Measurements from ENCODE around the gene MICAL3. TPM values are rescaled to one million over a fixed set of nuclear protein-coding genes. Genes with fewer than 3 reads are reported as not detected.

The MICAL3 gene
- total and polyA plus RNA-seq, 4 donors, result 59.9 to 113 (median 75.9) TPM

DNA sequence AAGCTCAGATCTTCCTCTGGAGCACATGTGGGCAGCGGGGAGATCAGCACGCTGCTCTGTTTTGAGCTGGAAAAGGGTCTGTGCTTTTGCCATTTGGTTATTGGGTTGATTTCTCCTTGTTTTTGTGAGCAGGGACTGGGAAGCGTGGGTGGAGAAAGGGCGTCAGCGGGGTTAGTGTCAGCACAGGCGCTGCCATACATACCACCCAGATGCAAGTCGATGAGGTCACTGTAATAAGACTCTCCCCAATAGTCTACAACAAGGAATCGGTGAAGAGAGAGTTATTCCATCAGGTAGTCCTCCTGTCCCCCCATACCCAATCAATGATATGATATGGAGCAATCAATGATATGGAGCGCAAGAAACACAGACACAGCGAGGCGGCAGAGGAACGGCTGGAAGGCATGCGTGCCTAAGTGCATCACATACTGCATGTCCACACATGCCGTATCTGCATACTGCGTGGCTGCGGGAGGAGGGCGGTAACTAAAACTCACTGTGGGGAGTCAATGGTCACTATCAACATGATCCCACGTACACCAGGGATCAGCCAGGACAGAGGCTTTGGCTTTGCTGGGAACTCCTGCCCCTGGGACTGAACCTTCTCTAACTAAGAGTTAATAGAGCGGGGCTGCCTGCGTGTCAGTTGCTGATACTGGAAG is 220.6 kb downstream of the MICAL3 start:
- H3K4me3 ChIP-seq (ENCODE audit: low read depth, low read length), result no peak overlapping the region
- peaks cover 80% of the 10 kb centered on the region for H3K36me3 ChIP-seq (ENCODE audit: control insufficient read depth, insufficient read depth, low read length)
- WGBS (ENCODE audit: insufficient coverage), result 91% methylated on average over 14 of the region's 20 CpGs

DNA sequence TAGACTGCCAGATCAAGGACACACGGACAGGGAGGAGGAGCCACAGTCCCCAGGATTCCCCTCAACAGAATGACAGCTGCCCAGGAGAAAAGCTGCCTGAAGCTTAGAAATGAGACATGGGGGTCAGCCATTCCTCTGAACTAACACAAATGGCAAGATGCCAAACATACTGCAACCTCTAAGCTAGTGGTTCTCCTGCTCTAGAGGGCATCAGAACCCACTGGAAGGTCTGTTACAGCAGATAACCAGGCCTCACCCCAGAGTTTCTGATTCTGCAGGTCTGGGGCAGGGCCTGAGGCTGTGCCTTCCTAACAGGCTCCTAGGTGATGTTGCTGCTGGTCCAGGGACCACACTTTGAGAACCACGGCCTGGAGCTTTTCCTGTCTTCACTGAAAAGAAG is 221.5 kb downstream of the MICAL3 start:
- Histone ChIP-seq H3K4me1 (ENCODE audit: control insufficient read depth, insufficient read depth, low read length) (peaks cover 3% of the 10 kb centered on the region), H3K27ac (ENCODE audit: low read depth, low read length) (no peak overlapping the region), H3K36me3 (ENCODE audit: control insufficient read depth, insufficient read depth, low read length) (peaks cover 71% of the 10 kb centered on the region), H3K4me3 (ENCODE audit: low read depth, low read length) (no peak overlapping the region), H3K27me3 (ENCODE audit: control insufficient read depth, insufficient read depth, low read length) (no peaks in the 10 kb centered on the region), H3K9me3 (ENCODE audit: control insufficient read depth, insufficient read depth, low read length) (no peaks in the 10 kb centered on the region)
- WGBS (ENCODE audit: insufficient coverage), result 87% methylated on average over 2 of the region's 2 CpGs
- no peak for DNase-seq (ENCODE audit: low read depth in 4 of 6, low spot score in 6 of 6)

More for the DNA sequence above, 220.6 kb downstream of the MICAL3 start:
- DNase-seq (ENCODE audit: low read depth in 4 of 6, low spot score in 6 of 6), result no peak
- H3K4me1 ChIP-seq (ENCODE audit: control insufficient read depth, insufficient read depth, low read length), result peaks cover 3% of the 10 kb centered on the region
- no peaks in the 10 kb centered on the region for H3K27me3 ChIP-seq (ENCODE audit: control insufficient read depth, insufficient read depth, low read length)
- H3K27ac ChIP-seq (ENCODE audit: low read depth, low read length), result no peak overlapping the region
- no peaks in the 10 kb centered on the region for H3K9me3 ChIP-seq (ENCODE audit: control insufficient read depth, insufficient read depth, low read length)

DNA sequence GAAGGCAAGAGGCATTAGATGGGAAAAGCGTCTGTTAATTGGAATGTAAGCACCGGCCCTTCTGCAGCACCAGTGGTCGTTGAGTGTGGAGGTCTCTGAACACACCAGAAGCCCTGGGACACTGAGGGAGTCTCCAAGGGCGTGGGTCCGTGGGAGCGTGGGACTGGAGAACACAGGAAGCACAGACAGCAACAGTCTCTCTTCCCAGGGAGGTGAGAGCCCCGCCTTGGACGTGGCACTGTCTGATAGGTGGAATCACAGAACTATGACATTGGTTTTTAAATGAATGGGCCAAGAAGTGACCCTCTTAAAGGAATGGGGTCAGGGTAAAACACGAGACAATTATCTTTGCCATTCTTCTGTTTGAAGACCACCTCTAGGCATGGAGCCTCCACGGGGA is 221.9 kb downstream of the MICAL3 start:
- H3K36me3 ChIP-seq (ENCODE audit: control insufficient read depth, insufficient read depth, low read length), result peaks cover 71% of the 10 kb centered on the region
- 85% methylated on average over 6 of the region's 10 CpGs for WGBS (ENCODE audit: insufficient coverage)
- peaks cover 3% of the 10 kb centered on the region for H3K4me1 ChIP-seq (ENCODE audit: control insufficient read depth, insufficient read depth, low read length)
- no peaks in the 10 kb centered on the region for H3K9me3 ChIP-seq (ENCODE audit: control insufficient read depth, insufficient read depth, low read length)
- DNase-seq (ENCODE audit: low read depth in 4 of 6, low spot score in 6 of 6), result no peak
- no peaks in the 10 kb centered on the region for H3K27me3 ChIP-seq (ENCODE audit: control insufficient read depth, insufficient read depth, low read length)
- H3K4me3 ChIP-seq (ENCODE audit: low read depth, low read length), result no peak overlapping the region
- H3K27ac ChIP-seq (ENCODE audit: low read depth, low read length), result no peak overlapping the region

DNA sequence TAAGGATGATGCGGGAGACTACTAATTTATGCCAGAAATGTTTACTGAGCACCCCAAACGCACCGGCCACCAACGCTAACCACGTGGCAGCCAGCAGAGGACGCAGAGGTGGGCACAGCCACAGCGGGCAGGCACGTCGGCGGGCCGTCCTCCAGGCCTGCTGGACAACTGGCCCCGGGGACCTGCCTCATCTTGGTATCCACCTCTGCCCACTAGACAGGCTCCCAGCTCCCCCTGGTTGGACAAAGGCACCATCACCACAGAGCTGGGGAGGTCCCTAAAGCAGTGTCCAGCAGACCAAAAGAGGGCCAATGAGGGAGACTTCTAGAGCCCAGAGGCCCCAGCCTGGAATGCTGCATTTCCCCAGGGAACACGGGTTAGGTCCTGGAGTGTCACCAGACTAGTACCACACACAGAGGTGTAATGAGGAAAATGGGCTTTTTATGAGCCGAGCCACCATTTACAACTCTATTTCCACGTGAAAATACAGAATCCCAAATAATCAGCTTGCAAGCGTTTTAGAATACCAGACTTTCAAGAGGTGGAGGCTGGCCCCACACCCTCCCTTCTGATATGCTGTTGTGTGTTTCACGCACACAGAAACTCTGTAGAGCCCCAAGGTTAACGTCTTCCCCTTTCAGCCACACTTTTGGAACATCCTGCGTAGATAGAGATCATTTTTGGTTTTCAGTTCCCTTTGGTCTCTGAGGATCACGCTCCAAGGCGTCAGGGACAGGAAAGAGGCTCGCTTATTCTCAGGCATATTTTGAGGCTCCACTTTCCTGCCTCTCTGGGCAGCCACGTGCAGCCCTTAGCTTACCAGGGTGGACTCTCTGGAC is 226.4 kb downstream of the MICAL3 start:
- 92% methylated on average over 22 of the region's 23 CpGs for WGBS (ENCODE audit: insufficient coverage)
- Histone ChIP-seq H3K4me3 (ENCODE audit: low read depth, low read length) (no peak overlapping the region), H3K27ac (ENCODE audit: low read depth, low read length) (no peak overlapping the region), H3K36me3 (ENCODE audit: control insufficient read depth, insufficient read depth, low read length) (peaks cover 74% of the 10 kb centered on the region), H3K4me1 (ENCODE audit: control insufficient read depth, insufficient read depth, low read length) (no peaks in the 10 kb centered on the region), H3K9me3 (ENCODE audit: control insufficient read depth, insufficient read depth, low read length) (no peaks in the 10 kb centered on the region), H3K27me3 (ENCODE audit: control insufficient read depth, insufficient read depth, low read length) (no peaks in the 10 kb centered on the region)
- no peak for DNase-seq (ENCODE audit: low read depth in 4 of 6, low spot score in 6 of 6)

DNA sequence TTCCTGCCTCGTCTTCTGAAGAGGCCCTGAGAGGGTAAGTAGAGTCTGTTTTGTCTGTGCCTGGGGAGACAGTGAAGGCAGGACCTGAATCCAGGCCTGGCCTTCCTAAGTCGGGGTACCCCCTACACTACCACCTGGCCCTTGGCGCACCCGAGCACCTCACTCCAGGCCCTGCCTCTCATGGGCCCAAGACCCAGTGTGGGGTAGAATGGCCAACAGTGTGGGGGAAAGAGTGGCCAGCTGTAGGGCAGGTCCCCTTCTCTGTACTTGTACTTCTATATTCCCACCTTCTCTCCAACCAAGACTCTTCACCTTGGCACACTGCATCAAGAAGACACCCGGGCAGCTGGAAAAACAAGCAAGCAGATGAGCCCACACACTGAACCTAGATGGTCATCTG is 227.7 kb downstream of the MICAL3 start:
- no peaks in the 10 kb centered on the region for H3K27me3 ChIP-seq (ENCODE audit: control insufficient read depth, insufficient read depth, low read length)
- H3K4me3 ChIP-seq (ENCODE audit: low read depth, low read length), result no peak overlapping the region
- 93% methylated on average over 2 of the region's 5 CpGs for WGBS (ENCODE audit: insufficient coverage)
- DNase-seq (ENCODE audit: low read depth in 4 of 6, low spot score in 6 of 6), result no peak
- no peaks in the 10 kb centered on the region for H3K4me1 ChIP-seq (ENCODE audit: control insufficient read depth, insufficient read depth, low read length)
- no peak overlapping the region for H3K27ac ChIP-seq (ENCODE audit: low read depth, low read length)
- H3K36me3 ChIP-seq (ENCODE audit: control insufficient read depth, insufficient read depth, low read length), result peaks cover 78% of the 10 kb centered on the region
- no peaks in the 10 kb centered on the region for H3K9me3 ChIP-seq (ENCODE audit: control insufficient read depth, insufficient read depth, low read length)

DNA sequence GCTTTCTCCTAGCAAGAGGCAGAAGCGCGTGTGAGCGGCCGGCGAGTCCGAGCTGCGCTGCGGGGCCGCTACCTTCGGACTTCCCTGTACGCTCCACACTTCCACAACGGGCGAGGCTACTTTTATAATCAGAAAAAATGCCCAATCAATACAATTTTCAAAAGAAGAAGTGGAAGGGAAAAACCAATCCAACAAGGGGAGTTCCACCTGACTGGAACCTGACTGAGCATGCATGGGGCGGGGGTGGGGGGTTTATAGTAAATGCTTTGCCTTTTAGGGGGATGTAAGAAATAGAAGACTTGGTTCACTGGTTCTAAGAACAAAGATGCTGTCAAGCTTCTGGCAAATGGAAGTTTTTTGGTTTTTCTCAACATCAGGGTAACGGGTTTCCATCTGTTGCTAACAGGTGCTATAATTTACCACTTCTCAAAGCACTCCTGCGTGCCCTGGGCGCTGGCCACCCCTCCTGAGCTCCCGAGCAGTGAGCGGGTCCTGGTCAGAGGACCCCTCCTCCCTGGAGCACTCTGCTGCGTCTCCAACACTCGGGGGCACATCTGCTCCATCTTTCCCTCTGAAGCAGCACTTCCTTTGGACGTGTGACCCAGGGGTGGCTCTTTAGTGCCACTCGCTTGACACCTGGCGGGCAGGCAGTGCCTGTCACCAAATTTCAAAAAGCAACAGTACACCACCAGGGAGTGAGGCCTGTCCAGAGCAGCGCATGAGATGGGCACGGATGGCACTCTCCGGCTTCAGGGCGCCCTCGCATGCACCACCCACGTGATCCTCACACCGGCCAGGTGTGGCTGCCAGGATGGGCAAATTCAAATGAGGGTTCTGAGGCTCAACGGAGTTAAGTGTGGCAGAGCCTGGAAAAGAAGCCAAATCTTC is 228.5 kb downstream of the MICAL3 start:
- Histone ChIP-seq H3K36me3 (ENCODE audit: control insufficient read depth, insufficient read depth, low read length) (peaks cover 84% of the 10 kb centered on the region), H3K4me1 (ENCODE audit: control insufficient read depth, insufficient read depth, low read length) (no peaks in the 10 kb centered on the region), H3K9me3 (ENCODE audit: control insufficient read depth, insufficient read depth, low read length) (no peaks in the 10 kb centered on the region), H3K4me3 (ENCODE audit: low read depth, low read length) (no peak overlapping the region), H3K27ac (ENCODE audit: low read depth, low read length) (no peak overlapping the region), H3K27me3 (ENCODE audit: control insufficient read depth, insufficient read depth, low read length) (no peaks in the 10 kb centered on the region)
- WGBS (ENCODE audit: insufficient coverage), result 81% methylated on average over 19 of the region's 32 CpGs
- no peak for DNase-seq (ENCODE audit: low read depth in 4 of 6, low spot score in 6 of 6)

DNA sequence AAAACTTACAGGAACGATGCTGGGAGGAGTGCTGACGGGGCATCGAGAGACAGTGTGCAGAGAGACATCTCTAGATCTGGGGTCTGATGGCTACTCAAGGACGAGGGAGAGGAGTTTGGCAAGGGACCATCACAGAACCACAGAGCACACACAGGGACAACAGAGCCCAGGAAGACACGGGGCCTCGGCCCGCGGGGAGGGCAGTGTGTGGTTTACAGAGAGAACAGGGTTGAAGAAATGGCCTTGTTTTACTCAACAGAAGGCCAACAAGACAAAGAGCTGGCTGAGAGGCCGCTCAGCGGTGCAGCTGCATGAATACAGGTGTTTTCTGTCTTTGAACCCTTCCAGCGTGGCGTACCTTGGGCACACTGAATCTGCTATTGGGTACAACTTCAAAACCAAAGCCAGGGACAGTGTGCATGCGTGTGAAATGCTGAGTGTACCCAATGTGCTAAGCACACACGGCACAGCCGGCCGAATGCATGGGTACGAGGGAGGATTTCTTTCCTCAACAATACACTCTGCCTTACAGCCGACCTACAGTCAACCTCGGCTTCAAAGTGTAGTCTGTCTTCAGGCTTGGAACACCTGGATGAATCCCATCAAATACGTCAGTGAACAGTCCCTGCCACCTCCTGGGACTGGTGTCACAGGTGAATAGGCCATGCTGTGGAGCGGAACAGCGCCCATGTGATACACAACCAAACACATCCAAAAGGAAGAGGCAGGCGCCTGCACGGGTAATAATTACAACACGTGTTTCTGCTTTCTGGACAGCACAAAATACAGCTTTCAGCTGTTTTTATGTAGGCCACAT is 229.4 kb downstream of the MICAL3 start:
- Histone ChIP-seq H3K27me3 (ENCODE audit: control insufficient read depth, insufficient read depth, low read length) (no peaks in the 10 kb centered on the region), H3K9me3 (ENCODE audit: control insufficient read depth, insufficient read depth, low read length) (no peaks in the 10 kb centered on the region), H3K4me3 (ENCODE audit: low read depth, low read length) (no peak overlapping the region), H3K36me3 (ENCODE audit: control insufficient read depth, insufficient read depth, low read length) (peaks cover 86% of the 10 kb centered on the region), H3K27ac (ENCODE audit: low read depth, low read length) (no peak overlapping the region), H3K4me1 (ENCODE audit: control insufficient read depth, insufficient read depth, low read length) (no peaks in the 10 kb centered on the region)
- WGBS (ENCODE audit: insufficient coverage), result 95% methylated on average over 20 of the region's 25 CpGs
- no peak for DNase-seq (ENCODE audit: low read depth in 4 of 6, low spot score in 6 of 6)

DNA sequence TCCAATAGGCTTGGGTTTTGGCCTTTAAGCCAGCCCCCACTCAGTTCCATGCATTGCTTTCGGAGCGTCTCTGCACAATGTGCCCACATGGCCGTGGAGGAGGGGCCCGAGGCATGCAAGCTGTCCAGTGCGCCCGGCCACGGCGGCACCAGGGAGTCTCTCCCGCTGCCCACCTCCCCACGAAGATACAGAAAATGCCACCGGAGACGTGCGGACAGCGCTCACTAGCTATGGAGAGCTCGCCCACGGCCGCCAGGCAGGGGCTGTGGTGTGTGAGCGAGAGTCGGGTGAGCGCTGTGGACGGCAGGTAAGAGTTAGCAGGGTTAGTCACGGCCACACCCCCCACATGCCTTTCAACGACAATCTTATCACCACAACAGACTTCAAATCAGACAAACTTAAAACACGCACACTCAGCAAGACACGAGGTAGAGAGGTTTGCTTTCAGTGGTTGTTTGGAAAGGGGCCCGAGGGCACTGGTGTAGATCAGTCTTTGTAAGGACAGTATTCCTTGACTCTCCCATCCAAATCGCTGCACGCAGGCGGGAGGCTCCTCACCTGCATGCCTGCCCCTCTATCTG is 231.4 kb downstream of the MICAL3 start:
- WGBS (ENCODE audit: insufficient coverage), result 93% methylated on average over 20 of the region's 29 CpGs
- H3K27me3 ChIP-seq (ENCODE audit: control insufficient read depth, insufficient read depth, low read length), result no peaks in the 10 kb centered on the region
- peaks cover 95% of the 10 kb centered on the region for H3K36me3 ChIP-seq (ENCODE audit: control insufficient read depth, insufficient read depth, low read length)
- no peaks in the 10 kb centered on the region for H3K9me3 ChIP-seq (ENCODE audit: control insufficient read depth, insufficient read depth, low read length)
- H3K27ac ChIP-seq (ENCODE audit: low read depth, low read length), result no peak overlapping the region
- H3K4me1 ChIP-seq (ENCODE audit: control insufficient read depth, insufficient read depth, low read length), result peaks cover 6% of the 10 kb centered on the region
- no peak overlapping the region for H3K4me3 ChIP-seq (ENCODE audit: low read depth, low read length)
- no peak for DNase-seq (ENCODE audit: low read depth in 4 of 6, low spot score in 6 of 6)

All from spinal cord (tissue), 10 donors.